Aorta (tissue), 5 donors: ENCODE data around the gene APOA4. TPM values are rescaled to one million over a fixed set of nuclear protein-coding genes. Genes with fewer than 3 reads are reported as not detected.

Source experiments
- ATAC-seq: fragments of 200-7000 bp; cut with Tn5 transposase; one replicate; pipeline ENCODE4 v1.9.1; 2022; ENCODE audit warnings: moderate library complexity; ENCODE audit not compliant: low FRiP score
- DNase-seq, 2 donors: peaks; one replicate each; pipeline ENCODE4 v3.0.0-alpha.2; 2020
- H3K27ac ChIP-seq, 2 donors: one replicate each; pipeline ENCODE4 v1.5.1; 2013; ENCODE audit warnings: low read length in 2 of 2, mild to moderate bottlenecking in 2 of 2, moderate library complexity in 2 of 2, control low read depth in 1 of 2, inconsistent platforms in 1 of 2, low read depth in 1 of 2
- H3K27me3 ChIP-seq, 2 donors: one replicate each; pipeline ENCODE4 v1.6.1; 2013; ENCODE audit warnings: control low read depth in 1 of 2, low read length in 1 of 2, mild to moderate bottlenecking in 1 of 2, moderate library complexity in 1 of 2; ENCODE audit not compliant: insufficient read depth in 2 of 2, control insufficient read depth in 1 of 2
- H3K36me3 ChIP-seq, 2 donors: one replicate each; pipeline ENCODE4 v1.6.1; 2013; ENCODE audit warnings: control low read depth in 1 of 2, low read length in 1 of 2, mild to moderate bottlenecking in 1 of 2; ENCODE audit not compliant: insufficient read depth in 2 of 2, control insufficient read depth in 1 of 2
- H3K4me1 ChIP-seq, 2 donors: one replicate each; pipeline ENCODE4 v1.6.1; 2013; ENCODE audit warnings: low read length in 2 of 2, control low read depth in 1 of 2, mild to moderate bottlenecking in 1 of 2, moderate library complexity in 1 of 2; ENCODE audit not compliant: insufficient read depth in 2 of 2, control insufficient read depth in 1 of 2
- H3K4me3 ChIP-seq, 2 donors: one replicate each; pipeline ENCODE4 v1.5.1; 2013; ENCODE audit warnings: low read length in 2 of 2, control low read depth in 1 of 2, mild to moderate bottlenecking in 1 of 2
- H3K9me3 ChIP-seq: one replicate; pipeline ENCODE4 v1.6.1; 2013; ENCODE audit warnings: mild to moderate bottlenecking, low read length; ENCODE audit not compliant: control insufficient read depth
- WGBS, 2 donors: extraction: QIAGEN DNeasy Blood & Tissue Kit; methylation state at CpG; one replicate each; pipeline ENCODE4 v1.1.7; 2013; 5-methylcytosine and 5-hydroxymethylcytosine counted together
- intact Hi-C, 2 donors: fragments of 100-400 bp; cut with DNase I; formaldehyde crosslinking; loops; one replicate each; pipeline versions ENCODE4 v1.14.2 to v1.15.0; 2022
- polyA plus RNA-seq, 2 donors: library from polyadenylated mRNA; stranded (reverse); fragments of 200-250 nt; gene quantifications; one replicate each; pipeline ENCODE4 v1.2.3, GENCODE V29; 2013
- total RNA-seq, 2 donors: library from RNA; stranded (reverse); fragmentation: NEBNext Ultra II Directional; extraction: Animal tissue kit (Norgen Biotek cat#: 25700); gene quantifications; one replicate each; pipeline ENCODE4 v1.2.1, GENCODE V29; 2021
- donor health status: healthy with polysubstance abuse.
- donor health status: Bipolar disorder and iron deficiency.
- donor health status: DM: no; HTN: no; CAD: no.
- donor health status: DM: no; HTN: no; CAD: no.
- donor health status: DM: yes; HTN: yes; CAD: no.

The APOA4 gene
- total and polyA plus RNA-seq, 4 donors, result 0.64 to 457 TPM; not detected in 2

DNA sequence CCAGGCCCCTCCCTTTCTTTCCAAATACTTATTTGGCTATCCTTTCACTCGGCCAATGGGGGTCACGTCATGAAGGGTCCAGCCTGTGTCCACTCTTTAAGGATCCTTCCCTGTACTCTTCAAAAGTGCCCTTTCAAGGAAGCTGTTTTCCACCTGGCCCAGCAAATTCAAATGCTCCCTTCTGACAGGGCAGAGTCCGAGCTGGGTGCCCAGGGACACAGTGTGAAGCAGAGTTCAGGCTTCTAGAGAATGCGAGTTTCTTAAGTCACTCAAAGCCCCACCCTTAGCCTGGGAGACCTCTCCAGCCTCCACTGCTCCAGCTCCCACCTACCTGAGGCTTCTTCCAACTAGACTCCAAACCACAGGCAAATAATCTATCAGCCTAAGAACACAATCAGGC, 19.8 kb upstream of the APOA4 start:
- Histone ChIP-seq H3K9me3 (no peaks in the 10 kb centered on the region), H3K4me1 (no peaks in the 10 kb centered on the region), H3K27me3 (no peaks in the 10 kb centered on the region), H3K27ac (no peak overlapping the region), H3K4me3 (no peak overlapping the region), H3K36me3 (peaks cover 0 to 15% of the 10 kb centered on the region in 2 donors)
- ATAC-seq (no peak), DNase-seq (no peak)
- 83 to 86% methylated on average over 4 of the region's 4 CpGs for WGBS, 2 donors
- intact Hi-C loops, result no loop called here

DNA sequence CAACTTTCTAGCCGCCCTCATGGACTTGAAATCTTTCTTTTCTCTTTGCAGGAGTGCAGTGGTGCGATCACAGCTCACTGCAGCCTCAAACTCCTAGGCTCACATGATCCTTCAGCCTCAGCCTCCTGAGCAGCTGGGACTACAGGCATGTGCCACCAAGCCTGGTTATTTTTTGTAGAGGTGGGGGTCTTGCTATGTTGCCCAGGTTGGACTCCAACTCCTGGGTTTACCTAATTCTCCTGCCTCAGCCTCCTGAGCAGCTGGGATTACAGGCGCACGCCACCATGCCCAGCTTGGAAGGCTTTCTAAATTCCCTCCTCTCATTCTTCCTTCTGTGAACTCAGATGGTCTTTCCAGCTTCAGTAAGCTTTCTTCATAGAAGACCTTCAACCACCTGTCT, 19.0 kb upstream of the APOA4 start:
- 97 to 100% methylated on average over 4 of the region's 4 CpGs for WGBS, 2 donors
- intact Hi-C loops, result no loop called here

DNA sequence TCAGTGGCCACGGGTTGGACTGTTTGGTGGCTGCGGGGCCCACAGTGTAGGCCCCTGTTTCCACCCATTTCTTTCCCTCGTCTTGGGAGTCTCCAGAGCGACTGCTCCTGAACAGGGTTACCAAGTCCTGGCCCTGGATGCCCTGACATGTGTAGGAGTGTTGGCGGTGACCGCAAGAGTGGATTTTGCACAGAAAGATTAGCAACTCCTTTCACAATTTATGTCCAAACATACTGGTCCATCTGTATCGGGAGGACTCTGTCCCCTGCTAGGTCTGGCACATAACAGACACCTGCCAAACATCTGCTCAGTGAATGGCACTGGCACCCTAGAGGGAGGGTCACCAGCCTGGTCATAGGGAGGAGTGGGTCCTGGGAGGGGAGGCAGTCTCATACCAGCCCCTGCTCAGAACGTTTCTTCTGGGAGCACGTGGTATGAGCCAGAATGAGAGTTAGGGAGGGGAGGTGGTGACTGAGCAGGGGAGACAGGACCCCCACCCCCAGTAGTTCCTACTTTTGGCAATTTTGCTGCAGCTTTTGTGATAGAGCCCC, 17.7 kb upstream of the APOA4 start:
- Histone ChIP-seq H3K27ac (no peak overlapping the region), H3K27me3 (no peaks in the 10 kb centered on the region), H3K9me3 (no peaks in the 10 kb centered on the region), H3K4me1 (no peaks in the 10 kb centered on the region), H3K4me3 (no peak overlapping the region), H3K36me3 (peaks cover 0 to 4% of the 10 kb centered on the region in 2 donors)
- ATAC-seq, result no peak
- WGBS, 2 donors, result 70 to 74% methylated on average over 9 of the region's 9 CpGs
- DNase-seq, result peak in 1 of 2 donors; percentile 53
- intact Hi-C loops, result no loop called here

More for the DNA sequence above, 19.0 kb upstream of the APOA4 start:
- no peak overlapping the region for H3K27ac ChIP-seq
- no peaks in the 10 kb centered on the region for H3K27me3 ChIP-seq
- DNase-seq, result no peak
- H3K4me1 ChIP-seq, result no peaks in the 10 kb centered on the region
- H3K9me3 ChIP-seq, result no peaks in the 10 kb centered on the region
- ATAC-seq, result no peak
- H3K36me3 ChIP-seq, result peaks cover 0 to 9% of the 10 kb centered on the region in 2 donors
- H3K4me3 ChIP-seq, result no peak overlapping the region

DNA sequence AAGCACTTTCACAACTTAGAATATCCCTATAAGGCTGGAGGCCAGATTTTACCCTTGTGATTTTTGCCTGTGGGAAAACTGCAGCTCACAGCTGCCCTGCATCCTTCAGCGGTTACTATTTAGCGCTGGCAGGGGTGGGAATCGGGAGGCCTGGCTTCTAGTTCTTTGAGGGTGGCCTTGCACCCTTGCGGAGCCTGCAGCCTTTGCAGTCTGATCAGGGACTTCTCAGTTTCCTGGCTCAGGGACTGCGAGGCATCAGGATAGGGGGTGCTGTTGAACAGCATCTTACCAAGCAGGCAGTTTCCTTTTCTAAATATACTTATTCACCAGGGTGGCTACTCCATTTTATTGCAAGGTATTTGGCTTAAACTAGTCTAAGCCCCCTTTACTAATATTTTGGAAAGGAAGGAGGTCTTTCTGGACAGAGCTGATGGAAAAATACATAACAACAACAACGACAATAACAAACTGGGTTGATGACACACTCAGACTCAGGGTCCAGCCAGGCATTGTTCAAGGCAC, 17.2 kb upstream of the APOA4 start:
- intact Hi-C loops, result no loop called here
- H3K27me3 ChIP-seq, result no peaks in the 10 kb centered on the region
- H3K4me1 ChIP-seq, result no peaks in the 10 kb centered on the region
- H3K36me3 ChIP-seq, result peaks cover 0 to 4% of the 10 kb centered on the region in 2 donors
- no peak for ATAC-seq
- no peaks in the 10 kb centered on the region for H3K9me3 ChIP-seq
- H3K4me3 ChIP-seq, result no peak overlapping the region
- DNase-seq, result peak in 1 of 2 donors; percentile 53
- H3K27ac ChIP-seq, result no peak overlapping the region
- WGBS, 2 donors, result 42 to 68% methylated on average over 6 of the region's 6 CpGs

DNA sequence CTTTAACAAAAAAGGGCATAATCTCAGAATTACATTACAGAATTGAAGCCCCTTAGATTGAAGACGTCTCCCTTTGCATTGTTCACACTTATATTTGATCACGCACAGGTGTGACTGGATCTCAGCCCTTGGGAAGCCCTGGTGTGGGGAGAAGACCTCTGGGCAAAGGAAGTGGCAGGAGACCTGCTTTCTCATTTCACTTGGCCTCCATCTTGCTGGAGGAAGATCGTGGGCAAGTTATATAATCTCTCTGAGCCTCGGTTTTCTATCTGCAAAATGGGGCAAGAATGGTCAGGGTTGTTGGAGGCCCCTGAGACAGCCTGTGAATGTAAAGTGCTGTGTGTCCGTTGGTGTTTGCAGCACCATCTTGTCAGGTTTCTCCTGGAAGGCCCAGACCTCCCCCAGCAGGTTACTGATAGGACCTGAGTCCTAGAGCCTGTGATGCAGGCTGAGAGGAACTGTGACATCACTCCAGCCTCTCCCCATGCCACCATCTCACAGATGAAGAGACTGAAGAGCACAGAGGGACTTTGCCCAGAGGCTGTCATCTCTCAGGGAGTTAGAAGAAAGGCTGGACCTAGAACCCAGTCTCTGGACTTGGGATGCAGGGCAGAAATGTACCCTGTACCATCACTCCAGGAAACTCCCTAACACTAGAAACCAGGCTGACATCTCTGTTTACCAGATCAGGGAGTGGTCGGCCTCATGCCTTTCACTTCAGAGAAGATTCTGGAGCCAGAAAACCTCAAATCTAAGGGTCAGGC, 15.4 kb upstream of the APOA4 start:
- H3K27ac ChIP-seq, result no peak overlapping the region
- no peaks in the 10 kb centered on the region for H3K27me3 ChIP-seq
- intact Hi-C loops, result loop anchor here in 1 of 2 donors (5.0 kb wide), 1 partner anchor 51 kb away; the partner anchor contains the start of gene ZPR1
- DNase-seq (no peak), ATAC-seq (no peak)
- H3K9me3 ChIP-seq, result no peaks in the 10 kb centered on the region
- peaks cover 0 to 3% of the 10 kb centered on the region in 2 donors for H3K36me3 ChIP-seq
- WGBS, 2 donors, result 94 to 95% methylated on average over 6 of the region's 6 CpGs
- H3K4me1 ChIP-seq, result no peaks in the 10 kb centered on the region
- no peak overlapping the region for H3K4me3 ChIP-seq

DNA sequence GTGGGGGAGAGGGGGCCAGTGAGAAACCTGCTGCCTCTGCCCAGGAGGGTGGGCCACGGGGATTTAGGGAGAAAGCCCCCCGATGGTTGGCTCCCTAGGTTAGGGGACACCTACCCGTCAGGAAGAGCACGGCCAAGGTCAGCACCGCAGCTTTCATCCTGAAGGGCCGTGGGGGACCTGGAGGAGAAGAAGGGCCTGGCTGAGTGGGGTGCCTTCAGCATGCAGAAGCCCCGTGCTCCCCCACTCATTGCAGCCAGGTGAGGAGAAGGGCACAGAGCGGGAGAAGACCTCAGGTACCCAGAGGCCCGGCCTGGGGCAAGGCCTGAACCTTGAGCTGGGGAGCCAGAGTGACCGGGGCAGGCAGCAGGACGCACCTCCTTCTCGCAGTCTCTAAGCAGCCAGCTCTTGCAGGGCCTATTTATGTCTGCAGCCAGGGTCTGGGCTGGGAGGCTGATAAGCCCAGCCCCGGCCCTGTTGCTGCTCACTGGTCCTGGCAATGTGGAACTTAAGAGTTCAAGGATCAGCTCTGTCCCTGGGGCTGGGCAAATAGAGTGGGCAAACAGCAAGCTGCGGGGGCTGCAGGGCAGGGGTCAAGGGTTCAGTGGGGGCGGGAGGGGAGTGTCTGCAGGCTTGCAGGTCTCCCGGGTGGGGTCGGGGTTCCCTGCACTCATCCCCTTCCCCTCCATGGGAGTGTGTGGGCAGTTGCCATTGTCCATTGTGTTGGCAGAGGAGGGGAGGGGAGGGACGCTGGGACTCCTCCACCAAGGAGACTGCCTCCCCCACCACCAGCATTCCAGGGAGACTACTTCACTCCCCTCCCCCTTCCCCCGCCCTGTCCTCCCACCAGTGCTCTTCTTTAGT, 14.4 kb upstream of the APOA4 start, which contains the start of gene APOA1:
Gene APOA1 (minus strand): TSS at position 392 of the 861 bp plus-strand sequence. CDS start 235 bp downstream, at position 157.
- no peak within 1 kb of the TSS for H3K4me3 ChIP-seq
- intact Hi-C loops, result loop anchor here (2.0 to 5.0 kb wide), 2 partner anchors 47 to 50 kb away; partner anchors contain the start of genes APOA5 (in 1 of the 2) and ZPR1 (in 1 of the 2)
- H3K36me3 ChIP-seq, result no peaks in the 10 kb centered on the region
- H3K27me3 ChIP-seq, result no peaks in the 10 kb centered on the region
- no peak for ATAC-seq
- no peak within 1 kb of the TSS for H3K27ac ChIP-seq
- 68 to 71% methylated on average over 18 to 19 of the region's 19 CpGs for WGBS, 2 donors
- DNase-seq, result peak in 1 of 2 donors; percentile 76
- no peaks in the 10 kb centered on the region for H3K9me3 ChIP-seq
- H3K4me1 ChIP-seq, result no peaks in the 10 kb centered on the region

DNA sequence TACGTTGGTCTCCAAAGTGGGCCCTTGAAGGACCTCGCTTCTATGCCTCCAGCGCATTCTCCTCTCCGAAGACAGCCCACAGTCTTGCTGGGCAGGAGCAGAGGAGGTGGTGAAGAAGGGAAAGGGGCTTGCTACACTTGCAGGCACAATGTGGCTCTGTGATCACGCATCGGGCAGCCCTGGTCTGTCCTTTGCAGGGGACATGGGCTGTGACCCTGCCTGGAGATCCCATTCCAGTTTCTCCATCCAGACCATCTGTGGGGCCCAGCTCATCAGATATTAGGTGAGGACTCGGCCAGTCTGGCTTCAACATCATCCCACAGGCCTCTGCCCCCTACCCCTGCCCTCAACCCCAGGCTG, 13.5 kb upstream of the APOA4 start:
- DNase-seq (no peak), ATAC-seq (no peak)
- 86 to 93% methylated on average over 7 of the region's 7 CpGs for WGBS, 2 donors
- Histone ChIP-seq H3K4me1 (no peaks in the 10 kb centered on the region), H3K27me3 (no peaks in the 10 kb centered on the region), H3K27ac (no peak overlapping the region), H3K4me3 (no peak overlapping the region), H3K36me3 (no peaks in the 10 kb centered on the region), H3K9me3 (no peaks in the 10 kb centered on the region)
- intact Hi-C loops, result loop anchor here (2.0 to 5.0 kb wide), 2 partner anchors 46 to 49 kb away; partner anchors contain the start of genes APOA5 (in 1 of the 2) and ZPR1 (in 1 of the 2)
